Caco-2 (cell line): ENCODE data around the gene POLA1. TPM values are rescaled to one million over a fixed set of nuclear protein-coding genes. Genes with fewer than 3 reads are reported as not detected.

Source experiments
- BruUV-seq: library from RNA; stranded (reverse); fragments of 400-500 nt; replicated peaks from 2 replicates; lab custom pipeline; 2021; lab: Mats Ljungman, UMichigan
- CTCF ChIA-PET: fragments of 300-600 bp; sonication (Branson Sonifier 250); formaldehyde crosslinking; loops from one replicate; lab custom pipeline; 2022; ENCODE audit warnings: antibody characterized with exemption; lab: Charles Lee
- POLR2A ChIA-PET: fragments of 300-600 bp; sonication (Branson Sonifier 250); formaldehyde crosslinking; loops from one replicate; lab custom pipeline; 2022; ENCODE audit warnings: antibody characterized with exemption; lab: Charles Lee
- DNase-seq, 2 experiments: peaks; one replicate each; pipeline versions ENCODE4 v3.0.0 to v3.0.0-alpha.2; 2020 to 2022
- H3K27me3 ChIP-seq: replicated peaks from 2 replicates; pipeline ENCODE4 v1.6.0; 2011; ENCODE audit warnings: low read length; ENCODE audit not compliant: control insufficient read depth, insufficient read depth
- H3K36me3 ChIP-seq: 2 replicates; pipeline ENCODE4 v1.5.1; 2011; ENCODE audit warnings: low read length; ENCODE audit not compliant: control insufficient read depth, insufficient read depth
- H3K4me1 ChIP-seq: fragments of 250-450 bp; sonication (Bioruptor Pico); 2 replicates; pipeline ENCODE4 v1.5.1; 2020; ENCODE audit warnings: mild to moderate bottlenecking
- H3K4me3 ChIP-seq: 2 replicates; pipeline ENCODE4 v1.5.1; 2011; ENCODE audit warnings: low read depth, mild to moderate bottlenecking, control low read depth, low read length
- H3K9me3 ChIP-seq: fragments of 250-450 bp; sonication (Bioruptor Pico); 2 replicates; pipeline ENCODE4 v1.5.1; 2020; ENCODE audit warnings: mild to moderate bottlenecking, moderate library complexity
- H3K27ac Mint-ChIP-seq: one replicate; pipeline ENCODE4 v1.8.0; 2022; ENCODE audit warnings: mixed read lengths; ENCODE audit not compliant: unreplicated experiment
- H3K27me3 Mint-ChIP-seq: one replicate; pipeline ENCODE4 v1.8.0; 2022; ENCODE audit warnings: mixed read lengths; ENCODE audit not compliant: insufficient read depth, unreplicated experiment
- H3K36me3 Mint-ChIP-seq: one replicate; pipeline ENCODE4 v1.8.0; 2022; ENCODE audit warnings: mild to moderate bottlenecking, mixed read lengths; ENCODE audit not compliant: insufficient read depth, unreplicated experiment
- H3K4me1 Mint-ChIP-seq: one replicate; pipeline ENCODE4 v1.8.0; 2022; ENCODE audit warnings: low read depth, mixed read lengths; ENCODE audit not compliant: unreplicated experiment
- H3K4me3 Mint-ChIP-seq: one replicate; pipeline ENCODE4 v1.8.0; 2022; ENCODE audit warnings: mild to moderate bottlenecking, moderate library complexity, mixed read lengths; ENCODE audit not compliant: unreplicated experiment
- H3K9me3 Mint-ChIP-seq: one replicate; pipeline ENCODE4 v1.8.0; 2022; ENCODE audit warnings: mixed read lengths; ENCODE audit not compliant: unreplicated experiment
- intact Hi-C: fragments of 100-400 bp; cut with micrococcal nuclease; formaldehyde crosslinking; loops from one replicate; pipeline ENCODE4 v1.10.0; 2022; ENCODE audit not compliant: unreplicated experiment
- total RNA-seq: library from RNA; stranded (reverse); gene quantifications from 2 replicates; pipeline ENCODE4 v1.2.3, GENCODE V29; 2022
- TF ChIP-seq, protein P1 (sequence below), 2 experiments: fragments of 200-600 bp in 1 of 2; IDR thresholded peaks; 1 replicate in 1 of 2; 2 replicates in 1 of 2; pipeline versions ENCODE4 v1.5.1 to v1.8.0; 2011 to 2022; ENCODE audit warnings: antibody characterized with exemption in 1 of 2, control low read depth in 1 of 2, inconsistent platforms in 1 of 2, low read depth in 1 of 2, low read length in 1 of 2, mild to moderate bottlenecking in 1 of 2, moderate library complexity in 1 of 2; ENCODE audit not compliant: insufficient read depth in 1 of 2, severe bottlenecking in 1 of 2, unreplicated experiment in 1 of 2

Gene POLA1
- total RNA-seq, 1 experiment from 2014 or later, result 23.5 TPM

DNA sequence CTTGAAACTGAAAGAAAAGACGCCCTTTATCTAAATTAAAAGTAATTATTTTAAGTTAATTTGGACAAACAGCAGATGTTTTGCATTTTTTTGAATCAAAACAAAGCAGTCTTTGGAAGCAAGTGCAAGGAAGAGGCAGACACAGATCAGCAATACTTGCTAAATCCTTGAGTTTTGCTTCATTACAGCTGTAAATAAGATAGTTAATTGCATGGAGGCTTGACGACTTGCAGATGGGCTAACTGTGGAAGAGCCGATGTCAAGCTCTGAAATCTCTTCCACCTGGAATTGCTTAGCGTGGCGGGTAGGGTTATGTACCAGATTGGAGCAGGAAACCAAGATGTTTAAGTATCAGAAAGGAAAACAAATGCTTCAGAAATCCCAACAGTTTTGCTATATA, 148.8 kb downstream of the POLA1 start:
- Mint-ChIP-seq H3K27me3 (no peaks in the 10 kb centered on the region), H3K36me3 (no peaks in the 10 kb centered on the region), H3K4me1 (no peaks in the 10 kb centered on the region), H3K27ac (no peak overlapping the region), H3K4me3 (no peak overlapping the region), H3K9me3 (no peaks in the 10 kb centered on the region)
- Histone ChIP-seq H3K4me3 (no peak overlapping the region), H3K9me3 (no peaks in the 10 kb centered on the region), H3K27me3 (no peaks in the 10 kb centered on the region), H3K4me1 (no peaks in the 10 kb centered on the region), H3K36me3 (no peaks in the 10 kb centered on the region; the same call in 1 of the 2 replicates)
- TF ChIP-seq, protein P1, sequence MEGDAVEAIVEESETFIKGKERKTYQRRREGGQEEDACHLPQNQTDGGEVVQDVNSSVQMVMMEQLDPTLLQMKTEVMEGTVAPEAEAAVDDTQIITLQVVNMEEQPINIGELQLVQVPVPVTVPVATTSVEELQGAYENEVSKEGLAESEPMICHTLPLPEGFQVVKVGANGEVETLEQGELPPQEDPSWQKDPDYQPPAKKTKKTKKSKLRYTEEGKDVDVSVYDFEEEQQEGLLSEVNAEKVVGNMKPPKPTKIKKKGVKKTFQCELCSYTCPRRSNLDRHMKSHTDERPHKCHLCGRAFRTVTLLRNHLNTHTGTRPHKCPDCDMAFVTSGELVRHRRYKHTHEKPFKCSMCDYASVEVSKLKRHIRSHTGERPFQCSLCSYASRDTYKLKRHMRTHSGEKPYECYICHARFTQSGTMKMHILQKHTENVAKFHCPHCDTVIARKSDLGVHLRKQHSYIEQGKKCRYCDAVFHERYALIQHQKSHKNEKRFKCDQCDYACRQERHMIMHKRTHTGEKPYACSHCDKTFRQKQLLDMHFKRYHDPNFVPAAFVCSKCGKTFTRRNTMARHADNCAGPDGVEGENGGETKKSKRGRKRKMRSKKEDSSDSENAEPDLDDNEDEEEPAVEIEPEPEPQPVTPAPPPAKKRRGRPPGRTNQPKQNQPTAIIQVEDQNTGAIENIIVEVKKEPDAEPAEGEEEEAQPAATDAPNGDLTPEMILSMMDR (IDR thresholded peaks at IDR 0.05; ENCODE audit: insufficient read depth in 1 of 2, low read depth in 1 of 2, low read length in 1 of 2, severe bottlenecking in 1 of 2, unreplicated experiment in 1 of 2), result no peak
- BruUV-seq, result no TSS peak
- CTCF ChIA-PET, result no interaction called here
- intact Hi-C loops, result no loop called here
- no peak for DNase-seq
- POLR2A ChIA-PET, result no interaction called here

DNA sequence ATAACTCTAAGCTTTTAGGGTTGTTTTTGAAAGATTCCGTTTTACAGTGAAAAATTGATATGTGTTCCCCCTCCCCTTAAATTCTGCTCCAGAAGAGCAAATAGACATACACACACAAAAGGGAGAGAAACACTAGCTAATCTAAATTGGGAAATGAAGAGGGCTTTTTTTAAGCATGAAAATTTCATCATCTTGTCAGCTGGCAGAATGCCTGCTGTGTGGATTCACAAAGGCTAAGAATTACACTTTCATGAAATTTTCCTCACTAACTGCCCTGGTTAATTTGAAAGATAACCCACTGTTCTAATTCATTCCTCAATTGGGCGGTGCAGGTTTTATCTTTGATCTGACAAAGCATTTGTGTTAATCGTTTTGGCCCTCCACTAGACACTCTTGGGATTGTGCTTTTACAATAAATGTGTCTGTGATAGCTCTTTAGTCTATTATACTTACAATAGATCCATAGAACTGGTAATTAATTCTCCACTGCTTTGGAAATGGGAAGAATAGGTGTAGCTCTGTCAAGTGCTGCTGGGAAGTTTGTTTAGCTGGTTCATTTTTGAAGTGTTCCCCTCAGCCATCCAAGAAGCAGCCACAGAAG, 152.9 kb downstream of the POLA1 start:
- no peaks in the 10 kb centered on the region for H3K4me1 ChIP-seq
- H3K4me3 ChIP-seq, result no peak overlapping the region
- Mint-ChIP-seq H3K4me3 (no peak overlapping the region), H3K4me1 (no peaks in the 10 kb centered on the region), H3K27me3 (no peaks in the 10 kb centered on the region), H3K9me3 (no peaks in the 10 kb centered on the region), H3K36me3 (peaks cover 2% of the 10 kb centered on the region), H3K27ac (no peak overlapping the region)
- intact Hi-C loops, result no loop called here
- no peaks in the 10 kb centered on the region for H3K9me3 ChIP-seq
- DNase-seq, result no peak
- ChIA-PET CTCF (no interaction called here), POLR2A (no interaction called here)
- TF ChIP-seq, protein P1 (IDR thresholded peaks at IDR 0.05; ENCODE audit: insufficient read depth in 1 of 2, low read depth in 1 of 2, low read length in 1 of 2, severe bottlenecking in 1 of 2, unreplicated experiment in 1 of 2), result no peak
- BruUV-seq, result no TSS peak
- H3K36me3 ChIP-seq, result no peaks in the 10 kb centered on the region; the same call in 1 of the 2 replicates
- no peaks in the 10 kb centered on the region for H3K27me3 ChIP-seq

DNA sequence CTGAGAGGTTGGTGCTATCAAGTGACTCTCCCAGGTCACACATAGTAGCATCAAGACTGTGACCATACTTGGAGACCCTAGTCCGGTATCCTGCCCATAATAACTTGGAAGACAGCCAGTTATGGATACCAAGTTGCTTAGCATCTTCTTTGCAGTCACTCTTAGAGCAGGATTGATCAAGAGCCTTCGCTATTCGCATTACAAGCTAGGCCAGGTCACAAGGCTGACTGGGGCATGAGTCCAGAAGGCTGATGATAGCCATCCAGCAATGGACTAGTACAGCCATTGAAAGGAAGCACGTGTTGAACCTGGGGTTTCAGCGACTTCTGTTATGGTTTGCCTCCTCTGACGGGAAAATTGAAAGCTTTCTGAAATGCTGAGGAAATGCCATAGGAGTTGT, 157.6 kb downstream of the POLA1 start:
- no peak overlapping the region for H3K27ac Mint-ChIP-seq
- Histone ChIP-seq H3K36me3 (no peaks in the 10 kb centered on the region; the same call in 1 of the 2 replicates), H3K4me3 (no peak overlapping the region), H3K9me3 (no peaks in the 10 kb centered on the region), H3K27me3 (no peaks in the 10 kb centered on the region), H3K4me1 (no peaks in the 10 kb centered on the region)
- H3K36me3 Mint-ChIP-seq, result peaks cover 14% of the 10 kb centered on the region
- no peaks in the 10 kb centered on the region for H3K9me3 Mint-ChIP-seq
- H3K4me3 Mint-ChIP-seq, result no peak overlapping the region
- TF ChIP-seq, protein P1 (IDR thresholded peaks at IDR 0.05; ENCODE audit: insufficient read depth in 1 of 2, low read depth in 1 of 2, low read length in 1 of 2, severe bottlenecking in 1 of 2, unreplicated experiment in 1 of 2), result no peak
- ChIA-PET CTCF (no interaction called here), POLR2A (no interaction called here)
- no peak for DNase-seq
- intact Hi-C loops, result no loop called here
- no peaks in the 10 kb centered on the region for H3K4me1 Mint-ChIP-seq
- no TSS peak for BruUV-seq
- H3K27me3 Mint-ChIP-seq, result no peaks in the 10 kb centered on the region
